Kidney epithelial cell (primary cell): ENCODE data around the gene TPRG1. TPM values are rescaled to one million over a fixed set of nuclear protein-coding genes. Genes with fewer than 3 reads are reported as not detected.

Experiments
- DNase-seq: peaks from one replicate; pipeline ENCODE4 v3.0.0-alpha.2; 2010; ENCODE audit warnings: low read depth
- H3K27me3 ChIP-seq: 2 replicates; pipeline ENCODE4 v1.6.0; 2011; ENCODE audit warnings: low read length; ENCODE audit not compliant: control insufficient read depth, insufficient read depth
- H3K36me3 ChIP-seq: 2 replicates; pipeline ENCODE4 v1.5.1; 2011; ENCODE audit warnings: low read length; ENCODE audit not compliant: control insufficient read depth, insufficient read depth
- H3K4me3 ChIP-seq: 2 replicates; pipeline ENCODE4 v1.5.1; 2011; ENCODE audit warnings: low read depth, mild to moderate bottlenecking, control low read depth, low read length
- CTCF ChIP-seq: IDR thresholded peaks from 2 replicates; pipeline ENCODE4 v1.5.1; 2011; ENCODE audit warnings: mild to moderate bottlenecking, moderate library complexity, low read length, control low read depth, inconsistent platforms; ENCODE audit not compliant: insufficient read depth, poor library complexity, severe bottlenecking
- total RNA-seq: library from RNA; depleted of rRNA; stranded (reverse); fragments of >200 nt; gene quantifications from 2 replicates; pipeline ENCODE4 v1.2.3, GENCODE V29; 2015

The TPRG1 gene
- total RNA-seq, 1 donor from 2014 or later = 1.4 TPM

- TF ChIP-seq CTCF = no peak
- no peak for DNase-seq
- H3K4me3 ChIP-seq = no peak overlapping the region
- H3K36me3 ChIP-seq = no peaks in the 10 kb centered on the region
- peaks cover 7% of the 10 kb centered on the region for H3K27me3 ChIP-seq
Observed at GRCh38 chr3:189303584-189303983, 131.8 kb downstream of the TPRG1 start.

GRCh38 chr3:189304465-189305351 lies 132.9 kb downstream of the TPRG1 start:
- DNase-seq = no peak
- H3K36me3 ChIP-seq = no peaks in the 10 kb centered on the region
- TF ChIP-seq CTCF = no peak
- peaks cover 11% of the 10 kb centered on the region for H3K27me3 ChIP-seq
- no peak overlapping the region for H3K4me3 ChIP-seq

- no peak overlapping the region for H3K4me3 ChIP-seq
- no peak for TF ChIP-seq CTCF
- peaks cover 12% of the 10 kb centered on the region for H3K27me3 ChIP-seq
- H3K36me3 ChIP-seq = no peaks in the 10 kb centered on the region
- DNase-seq = no peak
Observed at GRCh38 chr3:189305412-189305811, 133.6 kb downstream of the TPRG1 start.

GRCh38 chr3:189307963-189308362 lies 136.2 kb downstream of the TPRG1 start:
- TF ChIP-seq CTCF = no peak
- Histone ChIP-seq H3K27me3 (peaks cover 16% of the 10 kb centered on the region), H3K36me3 (no peaks in the 10 kb centered on the region), H3K4me3 (no peak overlapping the region)
- DNase-seq = no peak

- TF ChIP-seq CTCF = no peak
- no peak overlapping the region for H3K4me3 ChIP-seq
- H3K36me3 ChIP-seq = no peaks in the 10 kb centered on the region
- peaks cover 16% of the 10 kb centered on the region for H3K27me3 ChIP-seq
- no peak for DNase-seq
Observed at GRCh38 chr3:189308608-189309007, 136.8 kb downstream of the TPRG1 start.
